ENCODE measurements around the gene FRG2B.
A peak's percentile ranks its signal among the peaks of the same experiment; 100 is the strongest.
"Not testable (repeated sequence)": the region's sequence is repeated elsewhere in the genome, so short reads cannot be mapped to it uniquely, and the experiment has no call there.

FRG2B gene

GRCh38 chr10:133626695-133627094 lies at the start of gene FRG2B:
FRG2B (minus strand) TSS chr10:133626795; CDS start chr10:133626742, 53 bp downstream.
- not testable (repeated sequence) for DNase-seq

GRCh38 chr10:133667446-133667845 lies 40.9 kb upstream of the FRG2B start:
- not testable (repeated sequence) for DNase-seq

- not testable (repeated sequence) for DNase-seq
Measured at GRCh38 chr10:133663544-133664160, 37.1 kb upstream of the FRG2B start.

GRCh38 chr10:133661122-133661521 lies 34.5 kb upstream of the FRG2B start:
- DNase-seq = not testable (repeated sequence)

- not testable (repeated sequence) for DNase-seq
Measured at GRCh38 chr10:133660516-133660915, 33.9 kb upstream of the FRG2B start.

- DNase-seq = not testable (repeated sequence)
Measured at GRCh38 chr10:133657276-133657675, 30.7 kb upstream of the FRG2B start.

GRCh38 chr10:133648872-133649455 lies 22.4 kb upstream of the FRG2B start:
- DNase-seq = not testable (repeated sequence)

- DNase-seq = not testable (repeated sequence)
Measured at GRCh38 chr10:133647075-133647748, 20.6 kb upstream of the FRG2B start.

- DNase-seq = not testable (repeated sequence)
Measured at GRCh38 chr10:133637846-133638235, 11.2 kb upstream of the FRG2B start.

GRCh38 chr10:133637202-133637845 lies 10.7 kb upstream of the FRG2B start:
- DNase-seq = not testable (repeated sequence)

- DNase-seq = not testable (repeated sequence)
Measured at GRCh38 chr10:133630723-133631249, 4.2 kb upstream of the FRG2B start.

- not testable (repeated sequence) for DNase-seq
Measured at GRCh38 chr10:133622544-133622943, 4.1 kb downstream of the FRG2B start.

GRCh38 chr10:133618851-133619250 lies 7.7 kb downstream of the FRG2B start:
- no peak for DNase-seq

GRCh38 chr10:133617196-133617595 lies 9.4 kb downstream of the FRG2B start:
- no peak for DNase-seq

- DNase-seq = no peak
Measured at GRCh38 chr10:133616371-133617130, 10.0 kb downstream of the FRG2B start.

- no peak for DNase-seq
Measured at GRCh38 chr10:133614830-133615580, 11.6 kb downstream of the FRG2B start.

GRCh38 chr10:133613699-133614098 lies 12.9 kb downstream of the FRG2B start:
- DNase-seq = no peak

GRCh38 chr10:133611079-133611478 lies 15.5 kb downstream of the FRG2B start:
- no peak for DNase-seq

GRCh38 chr10:133608855-133609254 lies 17.7 kb downstream of the FRG2B start:
- peak in 1 of 2 experiments; percentile 14 for DNase-seq

GRCh38 chr10:133603434-133603833 lies 23.2 kb downstream of the FRG2B start:
- DNase-seq = not testable (repeated sequence)

- DNase-seq = no peak
Measured at GRCh38 chr10:133600657-133601056, 25.9 kb downstream of the FRG2B start.

GRCh38 chr10:133599869-133600268 lies 26.7 kb downstream of the FRG2B start:
- not testable (repeated sequence) for DNase-seq

Measured in AML-193 (cell line).